Thoracic aorta (tissue), 2 donors: ENCODE data around the gene NKX1-1. TPM values are rescaled to one million over a fixed set of nuclear protein-coding genes. Genes with fewer than 3 reads are reported as not detected.

Experiments used
- ATAC-seq: fragments of 150-250 bp; one replicate; pipeline ENCODE4 v1.8.0; 2017; ENCODE audit warnings: low read depth; ENCODE audit not compliant: insufficient number of reproducible peaks, low FRiP score
- DNase-seq: peaks from one replicate; pipeline ENCODE4 v3.0.0-alpha.2; 2020; ENCODE audit warnings: low spot score
- H3K27ac ChIP-seq, 2 donors: fragments of 200-600 bp; sonication (generic); 1 replicate in 1 of 2; 2 replicates in 1 of 2; pipeline ENCODE4 v1.5.1; 2016; ENCODE audit warnings: mild to moderate bottlenecking in 2 of 2, moderate library complexity in 2 of 2
- H3K27me3 ChIP-seq: fragments of 200-600 bp; sonication (generic); replicated peaks from 2 replicates; pipeline ENCODE4 v1.6.0; 2016; ENCODE audit warnings: mild to moderate bottlenecking; ENCODE audit not compliant: insufficient read depth
- H3K36me3 ChIP-seq: fragments of 200-600 bp; sonication (generic); one replicate; pipeline ENCODE4 v1.5.1; 2016
- H3K4me1 ChIP-seq, 2 donors: fragments of 200-600 bp; sonication (generic); 1 replicate in 1 of 2; 2 replicates in 1 of 2; pipeline versions ENCODE4 v1.5.1 to v1.6.0; 2016; ENCODE audit warnings: low read depth in 2 of 2, mild to moderate bottlenecking in 1 of 2; ENCODE audit not compliant: control insufficient read depth in 1 of 2
- H3K4me3 ChIP-seq: fragments of 200-600 bp; sonication (generic); 2 replicates; pipeline ENCODE4 v1.5.1; 2016; ENCODE audit warnings: mild to moderate bottlenecking
- H3K9me3 ChIP-seq: fragments of 200-600 bp; sonication (generic); 2 replicates; pipeline ENCODE4 v1.5.1; 2016
- total RNA-seq, 2 donors: library from RNA; depleted of rRNA; stranded (reverse); fragments of >200 nt; gene quantifications; one replicate each; pipeline versions ENCODE4 v1.1.0 to v1.2.3, GENCODE V29; 2016
- TF ChIP-seq, protein P1 (sequence below): fragments of 200-600 bp; sonication (generic); IDR thresholded peaks from one replicate; pipeline ENCODE4 v1.5.1; 2019; ENCODE audit warnings: antibody characterized with exemption

The NKX1-1 gene
- total RNA-seq, 2 donors from 2014 or later: not detected

DNA sequence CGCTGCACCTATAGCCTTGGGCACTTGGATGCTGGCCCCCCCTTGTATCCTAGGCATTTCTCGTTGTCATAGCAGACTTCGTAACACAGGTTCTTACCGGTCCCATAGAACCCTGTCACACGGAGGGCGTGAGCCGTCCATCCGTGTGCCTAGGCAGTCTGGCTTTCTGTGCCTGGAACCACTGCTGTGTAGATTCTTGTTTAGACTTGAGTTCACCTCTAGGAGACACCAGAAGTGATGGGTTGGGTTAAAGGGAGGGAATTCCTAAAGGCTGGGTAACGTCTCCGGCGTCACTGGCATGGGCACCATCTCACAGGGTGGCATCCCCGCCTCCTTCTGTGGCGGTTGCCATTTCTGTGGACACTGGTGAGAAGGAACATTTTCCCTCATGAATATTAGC, 13.5 kb upstream of the NKX1-1 start:
- H3K36me3 ChIP-seq: no peaks in the 10 kb centered on the region

DNA sequence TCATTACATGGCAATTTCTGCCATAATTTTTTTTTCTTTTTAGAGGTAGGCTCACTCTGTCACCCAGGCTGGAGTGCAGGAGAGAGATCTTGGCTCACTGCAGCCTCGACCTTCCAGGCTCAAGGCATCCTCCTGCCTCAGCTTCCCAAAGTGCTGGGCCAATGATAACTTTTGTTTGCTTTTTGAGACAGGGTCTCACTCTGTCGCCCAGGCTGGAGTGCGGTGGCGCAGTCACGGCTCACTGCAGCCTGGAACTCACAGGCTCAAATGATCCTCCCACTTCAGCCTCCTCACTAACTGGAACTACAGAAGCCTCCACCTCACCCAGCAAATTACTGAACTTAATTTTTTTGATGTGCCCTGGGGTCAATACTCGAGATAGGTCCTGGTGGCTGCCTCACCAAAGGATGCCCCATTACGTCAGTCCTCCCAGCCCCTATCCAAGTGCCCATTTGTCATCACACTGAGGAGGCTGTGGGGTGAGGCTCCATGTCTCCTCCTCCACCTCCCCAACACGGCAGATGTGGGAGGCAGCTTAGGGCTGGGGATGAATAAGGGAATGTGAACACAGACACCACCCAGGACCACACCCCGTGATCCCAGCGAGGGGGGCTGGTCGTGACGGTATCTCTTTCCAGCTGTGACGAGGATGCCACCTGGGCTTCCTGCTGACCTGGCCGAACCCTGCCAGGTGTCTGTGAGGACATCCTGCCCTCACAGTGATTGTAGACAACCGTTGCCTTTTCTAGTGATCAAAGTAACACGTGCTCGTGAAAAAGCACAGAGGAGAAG, 12.4 kb upstream of the NKX1-1 start:
- H3K9me3 ChIP-seq: no peaks in the 10 kb centered on the region
- H3K4me1 ChIP-seq: no peaks in the 10 kb centered on the region
- H3K27ac ChIP-seq: no peak overlapping the region
- ATAC-seq (no peak), DNase-seq (no peak)
- peaks cover 6% of the 10 kb centered on the region for H3K27me3 ChIP-seq
- H3K4me3 ChIP-seq: no peak overlapping the region
- H3K36me3 ChIP-seq: no peaks in the 10 kb centered on the region
- TF ChIP-seq, protein P1, sequence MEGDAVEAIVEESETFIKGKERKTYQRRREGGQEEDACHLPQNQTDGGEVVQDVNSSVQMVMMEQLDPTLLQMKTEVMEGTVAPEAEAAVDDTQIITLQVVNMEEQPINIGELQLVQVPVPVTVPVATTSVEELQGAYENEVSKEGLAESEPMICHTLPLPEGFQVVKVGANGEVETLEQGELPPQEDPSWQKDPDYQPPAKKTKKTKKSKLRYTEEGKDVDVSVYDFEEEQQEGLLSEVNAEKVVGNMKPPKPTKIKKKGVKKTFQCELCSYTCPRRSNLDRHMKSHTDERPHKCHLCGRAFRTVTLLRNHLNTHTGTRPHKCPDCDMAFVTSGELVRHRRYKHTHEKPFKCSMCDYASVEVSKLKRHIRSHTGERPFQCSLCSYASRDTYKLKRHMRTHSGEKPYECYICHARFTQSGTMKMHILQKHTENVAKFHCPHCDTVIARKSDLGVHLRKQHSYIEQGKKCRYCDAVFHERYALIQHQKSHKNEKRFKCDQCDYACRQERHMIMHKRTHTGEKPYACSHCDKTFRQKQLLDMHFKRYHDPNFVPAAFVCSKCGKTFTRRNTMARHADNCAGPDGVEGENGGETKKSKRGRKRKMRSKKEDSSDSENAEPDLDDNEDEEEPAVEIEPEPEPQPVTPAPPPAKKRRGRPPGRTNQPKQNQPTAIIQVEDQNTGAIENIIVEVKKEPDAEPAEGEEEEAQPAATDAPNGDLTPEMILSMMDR: no peak

More for the DNA sequence above, 13.5 kb upstream of the NKX1-1 start:
- Histone ChIP-seq H3K4me1 (no peaks in the 10 kb centered on the region), H3K4me3 (no peak overlapping the region), H3K9me3 (no peaks in the 10 kb centered on the region), H3K27ac (no peak overlapping the region), H3K27me3 (peaks cover 6% of the 10 kb centered on the region)
- TF ChIP-seq, protein P1: no peak
- ATAC-seq: no peak
- DNase-seq: no peak

DNA sequence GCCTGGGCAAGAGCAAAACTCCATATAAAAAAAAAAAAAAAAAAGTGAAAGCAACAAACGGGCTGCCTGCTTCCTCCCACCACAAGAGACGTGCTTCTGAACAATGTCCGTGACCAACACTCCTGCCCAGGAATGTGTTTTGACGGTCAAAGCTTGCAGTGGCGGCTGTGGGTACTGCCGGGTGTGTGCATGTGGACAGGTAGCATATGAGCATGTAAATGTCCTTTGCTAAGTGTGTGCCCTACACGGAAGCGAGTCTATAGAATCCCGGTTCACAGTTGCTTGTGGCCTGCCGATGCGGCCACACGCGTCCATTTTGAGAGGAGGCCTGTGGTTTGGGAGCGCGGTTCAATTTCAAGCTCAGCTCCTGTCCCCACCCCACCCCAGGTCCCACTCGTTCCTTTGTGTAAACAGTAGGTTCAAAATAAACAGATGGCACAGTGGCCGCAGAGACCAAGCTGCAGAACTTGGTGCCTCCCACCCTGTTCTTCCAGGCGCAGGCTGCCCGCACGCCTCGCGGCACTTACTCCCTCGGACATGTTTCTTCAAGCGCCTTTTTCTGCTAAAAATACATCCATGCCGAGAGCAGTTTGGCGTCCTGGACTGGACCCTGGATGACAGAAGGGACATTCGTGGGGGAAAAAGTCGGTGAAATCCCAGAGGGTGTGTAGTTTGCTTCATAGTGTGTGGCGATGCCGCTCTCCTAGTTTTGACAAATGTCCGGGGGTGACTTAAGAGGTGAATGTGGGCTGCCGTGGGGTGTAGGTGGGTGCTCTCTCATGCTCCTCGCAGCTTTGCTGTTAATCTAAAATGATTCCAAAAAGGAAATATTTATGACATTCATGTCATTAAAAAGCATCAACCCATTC, 11.5 kb upstream of the NKX1-1 start:
- TF ChIP-seq, protein P1: no peak
- DNase-seq: no peak
- no peaks in the 10 kb centered on the region for H3K36me3 ChIP-seq
- no peaks in the 10 kb centered on the region for H3K4me1 ChIP-seq
- no peak overlapping the region for H3K4me3 ChIP-seq
- no peaks in the 10 kb centered on the region for H3K9me3 ChIP-seq
- no peak for ATAC-seq
- peaks cover 6% of the 10 kb centered on the region for H3K27me3 ChIP-seq
- no peak overlapping the region for H3K27ac ChIP-seq

DNA sequence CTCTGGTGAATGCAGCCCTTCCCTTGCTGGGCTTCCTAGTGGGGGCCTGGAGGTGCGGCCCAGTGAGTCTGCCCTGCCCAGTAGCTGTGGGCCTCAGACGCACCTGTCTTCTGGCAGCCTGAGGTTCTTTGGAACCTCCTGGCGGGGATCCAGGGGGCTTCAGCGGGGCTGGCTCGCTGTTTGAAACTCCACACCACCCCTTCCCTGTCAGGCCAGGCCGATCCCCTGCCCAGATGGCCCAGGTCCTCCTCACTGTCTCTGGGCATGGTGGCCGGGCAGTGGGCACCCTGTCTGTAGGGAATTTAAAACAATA, 10.7 kb upstream of the NKX1-1 start:
- DNase-seq: no peak
- no peaks in the 10 kb centered on the region for H3K4me1 ChIP-seq
- TF ChIP-seq, protein P1: no peak
- peaks cover 6% of the 10 kb centered on the region for H3K27me3 ChIP-seq
- no peaks in the 10 kb centered on the region for H3K9me3 ChIP-seq
- no peak for ATAC-seq
- H3K4me3 ChIP-seq: no peak overlapping the region
- H3K27ac ChIP-seq: no peak overlapping the region
- no peaks in the 10 kb centered on the region for H3K36me3 ChIP-seq
